ENCODE measurements around the gene LIPA. TPM values are rescaled to one million over a fixed set of nuclear protein-coding genes. Genes with fewer than 3 reads are reported as not detected.

The LIPA gene
- total and polyA plus RNA-seq, 2 of the 4 experiments (the other 2 are of a cell fraction), result 23.1 to 31.9 TPM

GRCh38 chr10:89250865-89251408, 638 bp downstream of the LIPA start:
- H2BK15ac ChIP-seq (ENCODE audit: low read depth, low read length), result no peak overlapping the region; the same call in 2 of the 3 replicates
- H4K8ac ChIP-seq (ENCODE audit: low read depth in 2 of 2, low read length in 2 of 2), result peak overlapping the region; percentile 41 to 69; a peak in 2 of 4 replicates
- in situ Hi-C loops (cut with MboI; ENCODE audit: low sequenced_read_pairs) (no loop called here), intact Hi-C loops (cut with micrococcal nuclease) (no loop called here), dilution Hi-C loops (cut with HindIII; ENCODE audit: low sequenced_read_pairs, unreplicated experiment) (no loop called here)
- no TSS peak for BruUV-seq (replicated peaks)
- H2BK120ac ChIP-seq (ENCODE audit: low read depth, low read length), result 0 out of 2 replicates have a peak overlapping the region, but pooled peaks have one; percentile 7
- DNase-seq (no peak), ATAC-seq (ENCODE audit: low read depth) (no peak)
- peak overlapping the region; percentile 63 for H3K4me3 ChIP-seq (ENCODE audit: insufficient read depth, low read depth, low read length)
- H4K91ac ChIP-seq (ENCODE audit: insufficient read depth, low read depth, low read length), result no peak overlapping the region
- peak overlapping the region; percentile 99 for H2AFZ ChIP-seq (replicated peaks; ENCODE audit: low read length, poor library complexity)
- H3K79me1 ChIP-seq (ENCODE audit: low read depth in 1 of 2, low read length in 2 of 2), result peaks cover 3 to 6% of the 10 kb centered on the region in 2 experiments; a peak in 2 of 4 replicates
- H2BK5ac ChIP-seq (ENCODE audit: low read depth, low read length, poor library complexity, severe bottlenecking), result no peak overlapping the region
- H3K4ac ChIP-seq (ENCODE audit: low read depth, low read length), result peak overlapping the region; percentile 59; the same call in 1 of the 2 replicates
- no peaks in the 10 kb centered on the region for H3K9me1 ChIP-seq (ENCODE audit: insufficient read depth, low read length)
- H2AK5ac ChIP-seq (ENCODE audit: low read depth, low read length), result 0 out of 2 replicates have a peak overlapping the region, but pooled peaks have one; percentile 21
- peaks cover 3% of the 10 kb centered on the region; the same call in 1 of the 2 replicates for H3K9me3 ChIP-seq (ENCODE audit: control insufficient read depth, insufficient read depth, low read length)
- H3K27ac ChIP-seq (ENCODE audit: insufficient read depth, low read length), result no peak overlapping the region
- H2BK20ac ChIP-seq (ENCODE audit: low read depth, low read length), result no peak overlapping the region
- no peak overlapping the region for H3K18ac ChIP-seq (ENCODE audit: low read depth, low read length)
- ChIA-PET CTCF (interaction anchor here (1.6 kb wide), 1 partner anchor 10 kb away, joined by 3 read pairs; no protein-coding TSS in a partner anchor), POLR2A (ENCODE audit: unreplicated experiment) (interaction anchor here (0.6 kb wide), 1 partner anchor 990 kb away, joined by 4 read pairs; no protein-coding TSS in a partner anchor)
- 33% methylated on average over 6 of the region's 13 CpGs; no CpG with 5 or more reads in 1 of the 2 experiments for WGBS, 2 experiments (ENCODE audit: extremely low coverage in 2 of 2, insufficient read length in 1 of 2)
- H3K4me2 ChIP-seq (ENCODE audit: low read depth, low read length), result peak overlapping the region; percentile 58
- H3K14ac ChIP-seq (replicated peaks; ENCODE audit: low read depth, low read length), result peak overlapping the region; percentile 53
- no peaks in the 10 kb centered on the region for H4K20me1 ChIP-seq (ENCODE audit: insufficient read depth, low read length)
- H4K5ac ChIP-seq (ENCODE audit: low read depth, low read length), result no peak overlapping the region
- peak overlapping the region; percentile 18; the same call in 1 of the 2 replicates for H3K56ac ChIP-seq (ENCODE audit: extremely low read depth, insufficient read depth, low read length)
- H3K27me3 ChIP-seq (ENCODE audit: control insufficient read depth, insufficient read depth, low read length), result no peaks in the 10 kb centered on the region; the same call in 1 of the 2 replicates
- H2AK9ac ChIP-seq (replicated peaks; ENCODE audit: low read depth, low read length, poor library complexity), result peak overlapping the region; percentile 38
- TF ChIP-seq MXI1 (IDR thresholded peaks at IDR 0.05; ENCODE audit: borderline replicate concordance, low read depth, low read length) (no peak), MAZ (IDR thresholded peaks at IDR 0.05; ENCODE audit: borderline replicate concordance, low read depth, low read length) (no peak), RCOR1 (IDR thresholded peaks at IDR 0.05; ENCODE audit: insufficient replicate concordance, low read length) (no peak), ELK1 (IDR thresholded peaks at IDR 0.05; ENCODE audit: borderline replicate concordance, low read depth, low read length) (no peak), MAFK (IDR thresholded peaks at IDR 0.05; ENCODE audit: low read depth, low read length) (no peak), CTCF (conservative IDR thresholded peaks at IDR 0.05; ENCODE audit: low read depth, low read length) (no peak), FOS (IDR thresholded peaks at IDR 0.05; ENCODE audit: low read depth, low read length) (no peak)
- no peaks in the 10 kb centered on the region for H3K4me1 ChIP-seq (ENCODE audit: control insufficient read depth, insufficient read depth, low read length)
- H3K36me3 ChIP-seq (ENCODE audit: control insufficient read depth, insufficient read depth, low read length), result no peaks in the 10 kb centered on the region
- H3K23ac ChIP-seq (ENCODE audit: low read depth, low read length), result 0 out of 2 replicates have a peak overlapping the region, but pooled peaks have one; percentile 14
- H3K9ac ChIP-seq (ENCODE audit: low read depth, low read length), result peak overlapping the region; percentile 32

Measured in IMR-90 (cell line).